Stimulated activated CD4-positive, alpha-beta T cell treated with anti-CD3 and anti-CD28 coated beads, Interleukin-2, amount 100 ng/mL, for 4 hours (primary cell): ENCODE results near the gene CPNE7.

Experiments
- DNase-seq: peaks from one replicate; pipeline ENCODE4 v3.0.0-alpha.2; 2020; ENCODE audit warnings: low read depth

CPNE7 gene

GRCh38 chr16:89575247-89576152 lies at the start of gene CPNE7:
TSS of gene CPNE7 (plus strand) at chr16:89575758. CDS start at chr16:89575898, 140 bp downstream.
- no peak for DNase-seq

GRCh38 chr16:89529097-89529496 lies 46.5 kb upstream of the CPNE7 start:
- no peak for DNase-seq

GRCh38 chr16:89530401-89531381 lies 44.9 kb upstream of the CPNE7 start:
- DNase-seq, result no peak

GRCh38 chr16:89531821-89532526 lies 43.6 kb upstream of the CPNE7 start:
- no peak for DNase-seq

- DNase-seq, result no peak
Observed at GRCh38 chr16:89534252-89534756, 41.3 kb upstream of the CPNE7 start.

GRCh38 chr16:89536371-89536770 lies 39.2 kb upstream of the CPNE7 start:
- no peak for DNase-seq

GRCh38 chr16:89536886-89537548 lies 38.5 kb upstream of the CPNE7 start:
- DNase-seq, result no peak

- no peak for DNase-seq
Observed at GRCh38 chr16:89537549-89537925, 38.0 kb upstream of the CPNE7 start.

GRCh38 chr16:89538286-89538685 lies 37.3 kb upstream of the CPNE7 start:
- no peak for DNase-seq

- no peak for DNase-seq
Observed at GRCh38 chr16:89540557-89540956, 35.0 kb upstream of the CPNE7 start.

GRCh38 chr16:89541792-89542191 lies 33.8 kb upstream of the CPNE7 start:
- DNase-seq, result no peak

- DNase-seq, result no peak
Observed at GRCh38 chr16:89544113-89544512, 31.4 kb upstream of the CPNE7 start.

- no peak for DNase-seq
Observed at GRCh38 chr16:89544713-89545043, 30.9 kb upstream of the CPNE7 start.

- no peak for DNase-seq
Observed at GRCh38 chr16:89545044-89545830, 30.3 kb upstream of the CPNE7 start.

GRCh38 chr16:89545831-89546574 lies 29.6 kb upstream of the CPNE7 start:
- no peak for DNase-seq

GRCh38 chr16:89546781-89547180 lies 28.8 kb upstream of the CPNE7 start:
- DNase-seq, result no peak

GRCh38 chr16:89547291-89547690 lies 28.3 kb upstream of the CPNE7 start:
- DNase-seq, result no peak

GRCh38 chr16:89547860-89548259 lies 27.7 kb upstream of the CPNE7 start:
- no peak for DNase-seq

GRCh38 chr16:89548344-89549006 lies 27.1 kb upstream of the CPNE7 start:
- no peak for DNase-seq
